Measurements from ENCODE around the gene ABCD3.
"Not testable (repeated sequence)": the region's sequence is repeated elsewhere in the genome, so short reads cannot be mapped to it uniquely, and the experiment has no call there.

ABCD3 gene

DNA sequence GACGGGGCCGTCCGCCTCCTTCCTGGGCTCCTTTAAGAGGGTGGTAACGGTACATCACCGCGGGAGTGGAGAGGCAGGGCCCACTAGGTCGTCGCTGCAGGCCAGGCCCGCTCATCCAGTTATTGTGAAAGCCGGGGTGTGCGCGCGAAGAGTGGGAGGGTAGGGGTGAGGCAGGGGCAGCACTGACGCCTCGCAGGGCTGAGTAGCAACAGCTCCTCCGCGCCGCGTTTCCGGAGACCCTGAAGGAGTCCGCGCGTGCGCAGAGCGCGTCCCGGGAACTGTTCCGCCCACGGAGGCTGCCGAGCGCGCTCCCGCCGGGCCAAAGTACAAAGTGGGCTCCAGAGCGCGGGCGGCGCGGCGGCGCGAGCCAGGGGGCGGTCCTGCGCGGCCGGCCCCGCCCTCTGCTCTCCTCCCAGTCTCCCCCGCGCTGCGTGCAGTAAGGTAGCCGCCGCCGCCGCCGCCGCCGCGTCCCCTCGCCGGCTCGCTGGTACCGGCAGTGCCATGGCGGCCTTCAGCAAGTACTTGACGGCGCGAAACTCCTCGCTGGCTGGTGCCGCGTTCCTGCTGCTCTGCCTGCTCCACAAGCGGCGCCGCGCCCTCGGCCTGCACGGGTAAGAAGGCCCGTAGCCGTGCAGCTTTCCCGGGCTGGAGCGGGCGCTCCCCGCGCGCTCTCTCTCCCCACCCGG lies at the start of gene ABCD3:
Gene ABCD3 (plus strand): TSS at position 412 of the 686 bp plus-strand sequence. CDS start 90 bp downstream, at position 502.
- DNase-seq: peak; percentile 100

DNA sequence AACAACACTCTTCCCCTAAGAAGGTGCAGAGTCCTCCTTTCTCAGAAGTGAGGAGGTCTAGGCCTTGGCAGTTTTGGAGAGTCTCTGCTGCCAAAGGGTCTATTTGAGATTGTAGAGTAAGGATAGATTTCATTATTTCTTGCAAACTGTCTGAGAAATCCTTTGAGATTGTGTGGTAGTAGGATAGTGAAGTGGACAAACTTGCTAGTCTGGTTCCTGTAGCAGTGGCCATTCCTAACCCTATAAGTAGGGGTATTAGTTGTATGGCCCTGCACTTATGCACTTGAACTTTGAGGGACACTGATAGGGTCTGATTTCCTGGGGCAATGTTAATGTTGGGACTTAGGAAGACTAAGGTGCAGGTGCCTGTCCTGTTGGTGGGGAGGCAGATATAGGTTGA lies 45.4 kb upstream of the ABCD3 start:
- peak; percentile 66 for DNase-seq

GRCh38 chr1:94373311-94373710 lies 44.9 kb upstream of the ABCD3 start:
- DNase-seq: not testable (repeated sequence)

DNA sequence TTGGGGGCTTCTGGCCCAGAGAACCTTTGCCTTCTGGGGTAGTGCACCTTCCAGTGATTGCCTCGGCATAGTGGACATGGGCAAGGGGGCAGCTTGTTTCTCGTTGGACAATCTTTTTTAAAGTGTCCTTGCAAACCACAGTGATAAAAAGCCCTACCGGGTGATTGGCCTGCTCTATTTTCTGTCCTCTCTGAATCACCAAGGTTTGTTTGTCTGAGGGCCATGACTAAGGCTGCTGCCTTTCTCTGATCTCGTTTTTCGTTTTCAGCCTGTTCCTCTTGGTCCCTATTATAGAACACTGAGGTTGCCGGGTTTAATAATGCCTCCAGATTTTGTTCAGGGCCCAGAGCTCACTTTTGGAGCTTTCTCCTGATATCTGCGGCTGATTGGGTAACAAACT lies 42.5 kb upstream of the ABCD3 start:
- DNase-seq: peak; percentile 57

- DNase-seq: not testable (repeated sequence)
Measured at GRCh38 chr1:94378493-94378892, 39.7 kb upstream of the ABCD3 start.

GRCh38 chr1:94379615-94380014 lies 38.6 kb upstream of the ABCD3 start:
- DNase-seq: no peak

- DNase-seq: peak; percentile 39
Measured at GRCh38 chr1:94382201-94382600, 36.0 kb upstream of the ABCD3 start.

GRCh38 chr1:94383966-94384408 lies 34.2 kb upstream of the ABCD3 start:
- DNase-seq: peak; percentile 98

DNA sequence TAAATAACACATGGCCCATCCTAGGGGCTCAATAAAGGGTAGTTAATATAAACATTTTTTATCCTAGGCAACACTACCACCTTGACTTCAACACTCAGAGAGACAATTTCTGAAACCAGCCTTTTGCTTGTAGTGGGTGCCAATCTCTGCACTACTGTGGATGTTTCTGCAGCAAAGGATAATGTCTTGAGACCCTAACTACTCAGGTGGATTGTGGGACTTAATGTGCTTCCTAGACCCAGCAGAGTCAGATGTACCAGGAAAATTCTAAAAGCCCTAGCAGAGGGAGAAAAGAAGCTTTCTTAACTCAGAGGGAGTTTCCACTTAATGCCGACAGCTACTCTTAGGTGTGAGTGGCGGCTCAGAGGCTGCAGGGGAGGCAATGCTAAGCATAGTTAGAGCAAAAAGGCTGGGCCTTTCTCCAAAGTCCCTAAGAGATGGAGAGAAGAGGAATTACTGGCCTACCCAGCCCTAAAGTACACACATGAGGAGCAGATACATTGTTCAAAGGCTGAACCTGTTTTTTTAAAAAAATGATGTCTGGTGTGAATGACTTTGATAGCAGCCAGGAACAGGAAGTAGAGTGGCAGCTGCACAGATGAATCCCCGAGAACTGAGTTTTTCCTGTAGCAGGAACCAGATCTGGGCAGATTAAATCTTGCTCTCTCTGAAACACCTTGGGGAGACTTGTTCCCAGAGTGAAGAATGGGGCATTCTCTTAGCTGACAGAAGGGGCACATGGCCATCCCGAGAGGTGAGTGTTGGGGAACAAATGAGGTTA lies 33.5 kb upstream of the ABCD3 start:
- peak; percentile 98 for DNase-seq

- peak; percentile 90 for DNase-seq
Measured at GRCh38 chr1:94385308-94385929, 32.8 kb upstream of the ABCD3 start.

- DNase-seq: no peak
Measured at GRCh38 chr1:94389298-94389697, 28.9 kb upstream of the ABCD3 start.

DNA sequence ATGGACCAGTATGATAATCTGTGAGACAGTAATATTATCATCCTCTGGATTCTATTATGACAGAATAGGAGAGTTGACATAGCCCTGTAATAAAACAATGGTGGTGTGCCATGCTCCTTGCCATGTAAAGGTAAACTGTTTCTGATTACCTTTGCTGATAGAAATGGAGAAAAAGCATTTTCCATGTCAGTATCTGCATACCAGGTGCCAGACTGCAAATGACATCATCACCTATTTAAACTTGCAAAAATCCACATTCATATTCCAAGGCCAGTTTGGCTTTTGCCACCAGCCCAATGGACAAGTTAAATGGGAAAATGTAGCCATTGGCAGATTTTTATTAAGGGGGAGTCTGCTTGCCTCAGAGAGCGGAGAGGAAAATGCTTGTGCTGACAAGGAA lies 23.9 kb upstream of the ABCD3 start:
- DNase-seq: no peak

DNA sequence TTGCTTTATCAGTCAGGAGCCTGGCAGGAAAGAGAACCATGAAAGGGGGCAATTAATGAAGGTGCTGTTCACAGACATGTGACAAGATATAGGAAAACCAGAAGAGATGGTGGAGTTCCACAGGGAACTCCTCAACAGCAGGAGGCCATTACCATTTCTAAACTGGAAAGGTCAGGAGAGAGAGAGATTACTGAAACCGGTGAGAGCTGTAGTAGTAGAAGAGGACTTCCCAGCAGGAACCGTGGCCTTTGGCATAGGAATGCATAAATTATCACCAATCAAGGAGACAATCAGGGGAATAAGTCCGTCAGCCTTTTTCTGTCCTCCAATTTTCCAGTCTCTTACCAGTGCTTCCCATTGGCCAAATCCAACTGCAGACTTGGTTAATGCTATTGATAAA lies 23.0 kb upstream of the ABCD3 start:
- no peak for DNase-seq

- DNase-seq: peak; percentile 75
Measured at GRCh38 chr1:94395748-94396309, 22.4 kb upstream of the ABCD3 start.

DNA sequence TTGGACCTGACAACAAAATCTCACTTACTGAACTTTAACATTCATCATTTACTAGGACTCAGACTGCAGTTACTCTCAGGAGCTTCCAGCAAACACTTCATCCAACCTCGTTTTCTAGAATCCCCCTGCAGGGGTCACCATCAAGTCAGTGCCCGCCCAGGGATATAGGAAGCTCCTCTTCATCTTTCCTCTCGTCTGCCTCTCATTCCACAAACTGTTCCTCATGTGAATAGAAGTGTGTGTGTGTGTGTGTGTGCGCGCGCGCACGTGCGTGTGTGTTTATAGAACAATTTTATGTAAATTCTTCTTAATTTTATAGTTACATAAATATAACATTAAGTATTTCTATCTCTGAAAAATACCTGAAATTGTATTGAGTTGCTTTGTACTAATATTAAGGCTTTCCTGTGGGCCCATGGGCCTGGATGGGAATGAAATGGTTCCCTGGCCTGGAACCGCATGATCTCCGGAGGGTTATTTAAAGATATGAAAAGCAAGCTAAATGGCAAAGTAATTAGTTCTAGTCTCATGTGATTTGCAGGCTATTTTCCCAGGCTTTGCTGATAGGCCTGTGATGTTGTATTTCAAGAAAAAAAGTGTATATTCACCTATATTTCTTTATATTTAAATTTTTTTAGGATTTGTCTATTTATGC lies 21.7 kb upstream of the ABCD3 start:
- no peak for DNase-seq

DNA sequence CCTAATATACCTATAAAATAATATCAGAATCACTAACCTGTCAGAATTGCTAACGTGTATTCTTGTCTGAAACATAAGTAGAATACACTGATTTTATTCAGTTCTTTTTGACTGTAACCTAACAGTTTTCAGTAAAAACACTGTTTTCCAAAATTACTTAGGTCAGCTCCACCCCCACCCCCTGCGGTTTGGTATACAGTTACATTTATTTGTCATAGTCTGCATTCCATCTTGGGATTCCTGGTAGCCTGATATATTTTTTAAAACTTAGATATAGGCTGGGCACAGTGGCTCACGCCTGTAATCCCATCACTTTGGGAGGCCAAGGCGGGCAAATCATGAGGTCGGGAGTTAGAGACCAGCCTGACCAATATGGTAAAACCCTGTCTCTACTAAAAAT lies 19.8 kb upstream of the ABCD3 start:
- no peak for DNase-seq

GRCh38 chr1:94399453-94399852 lies 18.7 kb upstream of the ABCD3 start:
- no peak for DNase-seq

- DNase-seq: no peak
Measured at GRCh38 chr1:94401206-94401605, 17.0 kb upstream of the ABCD3 start.

- DNase-seq: no peak
Measured at GRCh38 chr1:94406446-94406845, 11.7 kb upstream of the ABCD3 start.

DNA sequence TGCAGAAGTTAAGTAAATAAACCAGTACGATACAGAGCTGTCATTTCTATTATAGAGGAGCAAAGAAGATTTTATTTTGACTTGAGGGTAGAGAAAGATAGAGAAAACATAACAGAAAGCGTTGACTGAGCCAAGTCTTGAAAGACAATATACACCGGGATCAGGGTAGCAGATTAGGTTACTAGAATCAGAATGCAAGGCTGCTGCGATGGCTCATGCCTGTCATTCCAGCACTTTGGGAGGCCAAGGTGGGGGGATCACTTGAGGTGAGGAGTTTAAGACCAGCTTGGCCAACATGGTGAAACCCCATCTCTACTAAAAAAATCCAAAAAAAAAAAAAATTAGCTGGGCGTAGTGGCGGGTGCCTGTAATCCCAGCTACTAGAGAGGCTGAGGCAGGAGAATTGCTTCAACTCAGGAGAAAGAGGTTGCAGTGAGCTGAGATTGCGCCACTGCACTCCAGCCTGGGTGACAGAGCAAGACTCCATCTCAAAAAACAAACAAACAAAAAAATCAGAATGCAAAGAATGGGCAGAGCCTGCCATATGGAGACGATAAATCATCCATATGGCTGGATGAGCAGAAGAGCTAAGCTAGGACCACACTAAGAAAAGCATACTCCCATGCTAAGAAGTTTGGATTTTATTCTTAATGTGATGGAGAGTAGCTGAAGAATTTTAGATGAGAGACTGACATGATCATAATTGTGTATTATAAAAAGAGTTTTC lies 9.9 kb upstream of the ABCD3 start:
- no peak for DNase-seq

DNA sequence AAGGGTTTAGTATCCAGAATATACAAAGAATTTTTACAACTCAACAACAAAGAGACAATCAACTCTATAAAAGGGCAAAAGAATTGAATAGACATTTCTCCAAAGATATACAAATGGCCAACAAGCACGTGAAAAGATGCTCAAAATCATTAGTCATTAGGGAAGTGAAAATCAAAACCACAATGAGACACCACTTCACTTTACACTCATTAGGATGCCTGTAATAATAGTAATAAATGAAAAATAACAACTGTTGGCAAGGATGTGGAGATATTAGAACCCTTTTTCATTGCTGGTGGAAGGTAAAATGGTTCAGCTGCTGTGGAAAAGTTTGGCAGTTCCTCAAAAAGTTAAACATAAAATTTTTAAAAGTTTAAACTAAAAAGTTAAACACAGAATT lies 7.0 kb upstream of the ABCD3 start:
- no peak for DNase-seq

- no peak for DNase-seq
Measured at GRCh38 chr1:94413311-94413710, 4.9 kb upstream of the ABCD3 start.
